PC-9 (cell line): ENCODE data around the gene NINJ2. TPM values are rescaled to one million over a fixed set of nuclear protein-coding genes. Genes with fewer than 3 reads are reported as not detected.

Experiments
- BruUV-seq: library from RNA; stranded (reverse); fragments of 400-500 nt; replicated peaks from 2 replicates; lab custom pipeline; 2021; lab: Mats Ljungman, UMichigan
- CTCF ChIA-PET: fragments of 300-600 bp; sonication (Branson Sonifier 250); formaldehyde crosslinking; loops from one replicate; lab custom pipeline; 2022; ENCODE audit warnings: antibody characterized with exemption; lab: Charles Lee
- POLR2A ChIA-PET: fragments of 300-600 bp; sonication (Branson Sonifier 250); formaldehyde crosslinking; loops from one replicate; lab custom pipeline; 2022; ENCODE audit warnings: antibody characterized with exemption; ENCODE audit not compliant: unreplicated experiment; lab: Charles Lee
- DNase-seq, 2 experiments: peaks; one replicate each; pipeline versions ENCODE4 v3.0.0 to v3.0.0-alpha.2; 2015 to 2022; ENCODE audit warnings: mixed read lengths in 1 of 2
- H2AFZ ChIP-seq: fragments of 200-600 bp; sonication (generic); 2 replicates; pipeline ENCODE4 v1.8.1; 2017; ENCODE audit warnings: antibody characterized with exemption
- H3F3A ChIP-seq: fragments of 200-600 bp; sonication (generic); 2 replicates; pipeline ENCODE4 v1.8.1; 2017; ENCODE audit warnings: antibody characterized with exemption, mild to moderate bottlenecking, low read depth; ENCODE audit not compliant: insufficient read depth
- H3K27ac ChIP-seq: fragments of 200-600 bp; sonication (generic); 2 replicates; pipeline ENCODE4 v1.6.1; 2016; ENCODE audit warnings: mixed run types
- H3K27me3 ChIP-seq: fragments of 200-600 bp; sonication (generic); 2 replicates; pipeline ENCODE4 v1.6.1; 2016; ENCODE audit warnings: low read depth, mixed run types; ENCODE audit not compliant: insufficient read depth
- H3K36me3 ChIP-seq: fragments of 200-600 bp; sonication (generic); 2 replicates; pipeline ENCODE4 v1.6.1; 2016; ENCODE audit warnings: low read depth, mixed run types
- H3K4me1 ChIP-seq: fragments of 200-600 bp; sonication (generic); replicated peaks from 2 replicates; pipeline ENCODE4 v1.6.1; 2016; ENCODE audit warnings: mixed run types; ENCODE audit not compliant: insufficient read depth
- H3K4me2 ChIP-seq: fragments of 200-600 bp; sonication (generic); 2 replicates; pipeline ENCODE4 v1.6.1; 2017; ENCODE audit warnings: mixed run types
- H3K4me3 ChIP-seq: fragments of 200-600 bp; sonication (generic); 2 replicates; pipeline ENCODE4 v1.6.1; 2016; ENCODE audit warnings: mixed run types
- H3K79me2 ChIP-seq: fragments of 200-600 bp; sonication (generic); 2 replicates; pipeline ENCODE4 v1.6.1; 2017; ENCODE audit warnings: low read depth, mixed run types
- H3K9me2 ChIP-seq: fragments of 200-600 bp; sonication (generic); 2 replicates; pipeline ENCODE4 v1.8.1; 2017; ENCODE audit warnings: mild to moderate bottlenecking; ENCODE audit not compliant: insufficient read depth
- H3K9me3 ChIP-seq: fragments of 200-600 bp; sonication (generic); 2 replicates; pipeline ENCODE4 v1.8.1; 2016; ENCODE audit warnings: low read depth; ENCODE audit not compliant: insufficient read depth
- H4K20me1 ChIP-seq: fragments of 200-600 bp; sonication (generic); 2 replicates; pipeline ENCODE4 v1.8.1; 2017; ENCODE audit not compliant: insufficient read depth
- CTCF ChIP-seq: fragments of 200-600 bp; sonication (generic); conservative IDR thresholded peaks from 2 replicates; pipeline ENCODE4 v1.6.1; 2017; ENCODE audit warnings: mixed run types, antibody characterized with exemption, mild to moderate bottlenecking, moderate library complexity
- EZH2 ChIP-seq: fragments of 200-600 bp; sonication (generic); IDR thresholded peaks from 2 replicates; pipeline ENCODE4 v1.8.0; 2017; ENCODE audit warnings: antibody characterized with exemption, low read depth
- intact Hi-C: fragments of 100-400 bp; cut with micrococcal nuclease; formaldehyde crosslinking; loops from one replicate; pipeline ENCODE4 v1.10.0; 2022; ENCODE audit not compliant: unreplicated experiment
- total RNA-seq: library from RNA; stranded (reverse); gene quantifications from 2 replicates; pipeline ENCODE4 v1.2.3, GENCODE V29; 2021

The NINJ2 gene
- total RNA-seq, 1 experiment from 2014 or later, result 19.3 TPM

GRCh38 chr12:571795-572531, 91.3 kb downstream of the NINJ2 start:
- POLR2A ChIA-PET, result interaction anchor here (0.6 to 1.0 kb wide), 3 partner anchors 35 to 207 kb away, joined by 4 to 8 read pairs (median 8); no protein-coding TSS in a partner anchor
- peaks cover 25% of the 10 kb centered on the region for H3K4me1 ChIP-seq

GRCh38 chr12:570921-571794, 92.1 kb downstream of the NINJ2 start:
- Histone ChIP-seq H3K4me1 (peaks cover 25% of the 10 kb centered on the region), H3F3A (peaks cover 23% of the 10 kb centered on the region), H2AFZ (peak overlapping the region; percentile 97), H3K27me3 (no peaks in the 10 kb centered on the region), H3K9me2 (no peaks in the 10 kb centered on the region), H3K4me2 (peak overlapping the region; percentile 94), H4K20me1 (no peaks in the 10 kb centered on the region), H3K36me3 (no peaks in the 10 kb centered on the region), H3K79me2 (no peaks in the 10 kb centered on the region), H3K4me3 (peak overlapping the region; percentile 77), H3K27ac (peak overlapping the region; percentile 84), H3K9me3 (no peaks in the 10 kb centered on the region)
- TF ChIP-seq EZH2 (no peak), CTCF (no peak)
- POLR2A ChIA-PET, result interaction anchor here (0.6 to 1.0 kb wide), 11 partner anchors 8 to 1037 kb away, joined by 3 to 8 read pairs (median 3); partner anchors contain the start of genes RAD52 and WNK1
- CTCF ChIA-PET, result interaction anchor here (0.5 to 3.7 kb wide), 11 partner anchors 62 to 522 kb away, joined by 3 to 25 read pairs (median 5); partner anchors contain the start of genes RAD52 and WNK1
- intact Hi-C loops, result loop anchor here (1.0 to 5.0 kb wide), 7 partner anchors 62 to 544 kb away; partner anchors contain the start of gene RAD52
- BruUV-seq, result TSS peak; percentile 81
- DNase-seq, result peak; percentile 82 to 87

More at GRCh38 chr12:571795-572531, 91.3 kb downstream of the NINJ2 start:
- H3K9me3 ChIP-seq, result no peaks in the 10 kb centered on the region
- no TSS peak for BruUV-seq
- no peak for DNase-seq
- peak overlapping the region; percentile 94 for H3K4me2 ChIP-seq
- H4K20me1 ChIP-seq, result no peaks in the 10 kb centered on the region
- H2AFZ ChIP-seq, result no peak overlapping the region
- H3K79me2 ChIP-seq, result no peaks in the 10 kb centered on the region
- TF ChIP-seq EZH2, result no peak
- no peak for TF ChIP-seq CTCF
- no peaks in the 10 kb centered on the region for H3K9me2 ChIP-seq
- H3K27me3 ChIP-seq, result no peaks in the 10 kb centered on the region
- CTCF ChIA-PET, result interaction anchor here (0.6 to 3.7 kb wide), 6 partner anchors 179 to 378 kb away, joined by 3 to 25 read pairs (median 6); partner anchors contain the start of genes RAD52 and WNK1
- peak overlapping the region; percentile 77; the same call in 1 of the 2 replicates for H3K4me3 ChIP-seq
- peaks cover 23% of the 10 kb centered on the region for H3F3A ChIP-seq
- intact Hi-C loops, result loop anchor here (1.0 to 5.0 kb wide), 7 partner anchors 61 to 543 kb away; partner anchors contain the start of gene RAD52
- no peaks in the 10 kb centered on the region for H3K36me3 ChIP-seq
- H3K27ac ChIP-seq, result peak overlapping the region; percentile 84
